Kidney (tissue), 14 donors: ENCODE results near the gene SRI. TPM values are rescaled to one million over a fixed set of nuclear protein-coding genes. Genes with fewer than 3 reads are reported as not detected.

Source experiments
- DNase-seq, 5 donors: peaks; one replicate each; pipeline ENCODE4 v3.0.0-alpha.2; 2013 to 2020
- FAIRE-seq: peaks from 2 replicates; lab custom pipeline; 2012; peaks lifted over from hg19 to GRCh38; lab: Jason Lieb, UNC
- H3K27ac ChIP-seq, 2 donors: one replicate each; pipeline ENCODE4 v1.7.0; 2013; ENCODE audit warnings: low read depth in 2 of 2, low read length in 2 of 2, inconsistent platforms in 1 of 2
- H3K27me3 ChIP-seq: one replicate; pipeline ENCODE4 v1.7.1; 2013; ENCODE audit warnings: low read length, inconsistent platforms; ENCODE audit not compliant: control insufficient read depth, insufficient read depth
- H3K36me3 ChIP-seq, 3 donors: one replicate each; pipeline versions ENCODE4 v1.7.0 to v1.7.1; 2013; ENCODE audit warnings: low read length in 3 of 3, control low read depth in 1 of 3, inconsistent platforms in 1 of 3; ENCODE audit not compliant: insufficient read depth in 3 of 3, control insufficient read depth in 2 of 3
- H3K4me1 ChIP-seq, 3 donors: one replicate each; pipeline versions ENCODE4 v1.7.0 to v1.7.1; 2013; ENCODE audit warnings: low read length in 3 of 3, inconsistent platforms in 1 of 3, low read depth in 1 of 3; ENCODE audit not compliant: control insufficient read depth in 2 of 3, insufficient read depth in 2 of 3
- H3K4me3 ChIP-seq, 3 donors: one replicate each; pipeline versions ENCODE4 v1.7.0 to v1.8.1; 2013; ENCODE audit warnings: low read length in 3 of 3, control low read depth in 1 of 3, inconsistent platforms in 1 of 3
- H3K9ac ChIP-seq, 3 donors: one replicate each; pipeline versions ENCODE4 v1.7.0 to v1.7.1; 2013; ENCODE audit warnings: low read length in 3 of 3, control low read depth in 1 of 3, inconsistent platforms in 1 of 3
- H3K9me3 ChIP-seq, 3 donors: one replicate each; pipeline versions ENCODE4 v1.7.0 to v1.7.1; 2013; ENCODE audit warnings: low read length in 3 of 3, control low read depth in 1 of 3, inconsistent platforms in 1 of 3; ENCODE audit not compliant: control insufficient read depth in 2 of 3, insufficient read depth in 1 of 3
- intact Hi-C: fragments of 100-400 bp; cut with DNase I; formaldehyde crosslinking; loops from one replicate; pipeline ENCODE4 v1.11.1; 2022
- polyA plus RNA-seq: library from polyadenylated mRNA; stranded (reverse); fragments of 350-450 nt; fragmentation: Illumina TruSeq; extraction: RNeasy Lipid Tissue Mini Kit (QIAGEN cat#74804); gene quantifications from one replicate; pipeline ENCODE4 v1.2.3, GENCODE V29; 2014; ENCODE audit warnings: low read depth, low replicate concordance; ENCODE audit not compliant: insufficient read depth
- total RNA-seq: library from RNA; stranded (reverse); fragmentation: NEBNext Ultra II Directional; extraction: Animal tissue kit (Norgen Biotek cat#: 25700); gene quantifications from one replicate; pipeline ENCODE4 v1.2.1, GENCODE V29; 2021
- TF ChIP-seq, protein P1 (sequence below): IDR thresholded peaks from 3 replicates; pipeline ENCODE4 v1.5.1; 2012; ENCODE audit warnings: mild to moderate bottlenecking, moderate library complexity, borderline replicate concordance; ENCODE audit not compliant: insufficient read depth; ENCODE audit errors: extremely low read depth
- donor health status: control.
- donor health status: control.
- donor health status: control.
- donor health status: control.
- donor health status: control.
- donor health status: DM: yes; HTN: yes; CAD: no.
- donor health status: Normal renal cell carcinoma (clear cell type).

Gene SRI
- total and polyA plus RNA-seq, 2 donors from 2014 or later = 141 to 148 TPM

- Histone ChIP-seq H3K27me3 (no peaks in the 10 kb centered on the region), H3K27ac (no peak overlapping the region), H3K9me3 (no peaks in the 10 kb centered on the region), H3K4me3 (no peak overlapping the region), H3K36me3 (no peaks in the 10 kb centered on the region), H3K4me1 (no peaks in the 10 kb centered on the region), H3K9ac (no peak overlapping the region)
- FAIRE-seq = no peak
- no peak for DNase-seq
- intact Hi-C loops = loop anchor here (10.0 kb wide), 1 partner anchor 111 kb away; no protein-coding TSS in a partner anchor
- TF ChIP-seq, protein P1, sequence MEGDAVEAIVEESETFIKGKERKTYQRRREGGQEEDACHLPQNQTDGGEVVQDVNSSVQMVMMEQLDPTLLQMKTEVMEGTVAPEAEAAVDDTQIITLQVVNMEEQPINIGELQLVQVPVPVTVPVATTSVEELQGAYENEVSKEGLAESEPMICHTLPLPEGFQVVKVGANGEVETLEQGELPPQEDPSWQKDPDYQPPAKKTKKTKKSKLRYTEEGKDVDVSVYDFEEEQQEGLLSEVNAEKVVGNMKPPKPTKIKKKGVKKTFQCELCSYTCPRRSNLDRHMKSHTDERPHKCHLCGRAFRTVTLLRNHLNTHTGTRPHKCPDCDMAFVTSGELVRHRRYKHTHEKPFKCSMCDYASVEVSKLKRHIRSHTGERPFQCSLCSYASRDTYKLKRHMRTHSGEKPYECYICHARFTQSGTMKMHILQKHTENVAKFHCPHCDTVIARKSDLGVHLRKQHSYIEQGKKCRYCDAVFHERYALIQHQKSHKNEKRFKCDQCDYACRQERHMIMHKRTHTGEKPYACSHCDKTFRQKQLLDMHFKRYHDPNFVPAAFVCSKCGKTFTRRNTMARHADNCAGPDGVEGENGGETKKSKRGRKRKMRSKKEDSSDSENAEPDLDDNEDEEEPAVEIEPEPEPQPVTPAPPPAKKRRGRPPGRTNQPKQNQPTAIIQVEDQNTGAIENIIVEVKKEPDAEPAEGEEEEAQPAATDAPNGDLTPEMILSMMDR = no peak
Measured at GRCh38 chr7:88244258-88244657, 24.4 kb upstream of the SRI start.

GRCh38 chr7:88243345-88243909 lies 23.6 kb upstream of the SRI start:
- intact Hi-C loops = loop anchor here (10.0 kb wide), 1 partner anchor 111 kb away; no protein-coding TSS in a partner anchor

GRCh38 chr7:88239852-88240251 lies 20.0 kb upstream of the SRI start:
- Histone ChIP-seq H3K9ac (no peak overlapping the region), H3K27ac (no peak overlapping the region), H3K9me3 (no peaks in the 10 kb centered on the region), H3K4me1 (no peaks in the 10 kb centered on the region), H3K27me3 (no peaks in the 10 kb centered on the region), H3K4me3 (no peak overlapping the region), H3K36me3 (no peaks in the 10 kb centered on the region)
- TF ChIP-seq, protein P1 = no peak
- DNase-seq = no peak
- intact Hi-C loops = loop anchor here (10.0 kb wide), 1 partner anchor 115 kb away; no protein-coding TSS in a partner anchor
- no peak for FAIRE-seq

More at GRCh38 chr7:88243345-88243909, 23.6 kb upstream of the SRI start:
- Histone ChIP-seq H3K4me1 (no peaks in the 10 kb centered on the region), H3K27me3 (no peaks in the 10 kb centered on the region), H3K36me3 (no peaks in the 10 kb centered on the region), H3K4me3 (no peak overlapping the region), H3K9me3 (no peaks in the 10 kb centered on the region), H3K9ac (no peak overlapping the region), H3K27ac (no peak overlapping the region)
- TF ChIP-seq, protein P1 = peak; percentile 64
- DNase-seq (peak in 3 of 5 donors; percentile 40 to 78 (median 77)), FAIRE-seq (peak; percentile 97)
